Measurements from ENCODE around the gene DALRD3.

The DALRD3 gene

GRCh38 chr3:48974076-48974864, 44.1 kb downstream of the DALRD3 start:
- Histone ChIP-seq H3K4me3 (ENCODE audit: low read depth, low read length) (no peak overlapping the region), H3K27me3 (replicated peaks) (no peaks in the 10 kb centered on the region), H3K36me3 (replicated peaks) (peaks cover 79% of the 10 kb centered on the region), H3K27ac (no peak overlapping the region)
- in situ Hi-C loops (cut with HindIII; ENCODE audit: low pct_ligation_motif_present, low sequenced_read_pairs), result no loop called here
- DNase-seq, result no peak
- TF ChIP-seq CTCF (IDR thresholded peaks at IDR 0.05; ENCODE audit: low read depth, low read length, missing control alignments), result no peak

GRCh38 chr3:48970586-48970985, 47.8 kb downstream of the DALRD3 start:
- no peak for TF ChIP-seq CTCF (IDR thresholded peaks at IDR 0.05; ENCODE audit: low read depth, low read length, missing control alignments)
- DNase-seq, result no peak
- Histone ChIP-seq H3K27ac (no peak overlapping the region), H3K27me3 (replicated peaks) (no peaks in the 10 kb centered on the region), H3K4me3 (ENCODE audit: low read depth, low read length) (no peak overlapping the region), H3K36me3 (replicated peaks) (peaks cover 79% of the 10 kb centered on the region)
- in situ Hi-C loops (cut with HindIII; ENCODE audit: low pct_ligation_motif_present, low sequenced_read_pairs), result no loop called here

GRCh38 chr3:48966876-48967361, 51.5 kb downstream of the DALRD3 start:
- DNase-seq, result no peak
- H3K4me3 ChIP-seq (ENCODE audit: low read depth, low read length), result no peak overlapping the region
- H3K27ac ChIP-seq, result no peak overlapping the region
- in situ Hi-C loops (cut with HindIII; ENCODE audit: low pct_ligation_motif_present, low sequenced_read_pairs), result no loop called here
- no peaks in the 10 kb centered on the region for H3K27me3 ChIP-seq (replicated peaks)
- no peak for TF ChIP-seq CTCF (IDR thresholded peaks at IDR 0.05; ENCODE audit: low read depth, low read length, missing control alignments)
- peaks cover 51% of the 10 kb centered on the region for H3K36me3 ChIP-seq (replicated peaks)

GRCh38 chr3:48966367-48966766, 52.0 kb downstream of the DALRD3 start:
- H3K27ac ChIP-seq, result no peak overlapping the region
- peaks cover 46% of the 10 kb centered on the region for H3K36me3 ChIP-seq (replicated peaks)
- no peak overlapping the region for H3K4me3 ChIP-seq (ENCODE audit: low read depth, low read length)
- TF ChIP-seq CTCF (IDR thresholded peaks at IDR 0.05; ENCODE audit: low read depth, low read length, missing control alignments), result no peak
- no peak for DNase-seq
- in situ Hi-C loops (cut with HindIII; ENCODE audit: low pct_ligation_motif_present, low sequenced_read_pairs), result no loop called here
- no peaks in the 10 kb centered on the region for H3K27me3 ChIP-seq (replicated peaks)

Data from brain microvascular endothelial cell (primary cell).